BLaER1 treated with 17β-estradiol and CSF1 and Interleukin-3, amounts not matched to agents 10 nM and 100 nM (cell line): ENCODE data around the gene DLG5.
A peak's percentile ranks its signal among the peaks of the same experiment; 100 is the strongest.

Experiments used
- H3K27ac ChIP-seq, 11 experiments: shearing (Covaris generic); formaldehyde crosslinking; 2 replicates each; pipeline ENCODE4 v1.8.1; 2022
- H3K27me3 ChIP-seq, 11 experiments: shearing (Covaris generic); formaldehyde crosslinking; 2 replicates each; pipeline ENCODE4 v1.8.1; 2022
- H3K36me3 ChIP-seq, 11 experiments: shearing (Covaris generic); formaldehyde crosslinking; 2 replicates each; pipeline ENCODE4 v1.8.1; 2022
- H3K4me1 ChIP-seq, 10 experiments: shearing (Covaris generic); formaldehyde crosslinking; 2 replicates each; pipeline ENCODE4 v1.8.1; 2022
- H3K4me2 ChIP-seq, 11 experiments: shearing (Covaris generic); formaldehyde crosslinking; 2 replicates each; pipeline ENCODE4 v1.8.1; 2022
- H3K4me3 ChIP-seq, 10 experiments: shearing (Covaris generic); formaldehyde crosslinking; 2 replicates each; pipeline ENCODE4 v1.8.1; 2022
- H3K9ac ChIP-seq, 11 experiments: shearing (Covaris generic); formaldehyde crosslinking; 2 replicates each; pipeline ENCODE4 v1.8.1; 2022
- H3K9me3 ChIP-seq, 11 experiments: shearing (Covaris generic); formaldehyde crosslinking; replicated peaks in 1 of 11; 2 replicates each; pipeline ENCODE4 v1.8.1; 2022
- H4K20me1 ChIP-seq, 11 experiments: shearing (Covaris generic); formaldehyde crosslinking; 2 replicates each; pipeline ENCODE4 v1.8.1; 2022
- Cebpa-rat ChIP-seq, 11 experiments: shearing (Covaris generic); IDR thresholded peaks; 2 replicates each; pipeline ENCODE4 v1.8.1; 2022

Gene DLG5

DNA sequence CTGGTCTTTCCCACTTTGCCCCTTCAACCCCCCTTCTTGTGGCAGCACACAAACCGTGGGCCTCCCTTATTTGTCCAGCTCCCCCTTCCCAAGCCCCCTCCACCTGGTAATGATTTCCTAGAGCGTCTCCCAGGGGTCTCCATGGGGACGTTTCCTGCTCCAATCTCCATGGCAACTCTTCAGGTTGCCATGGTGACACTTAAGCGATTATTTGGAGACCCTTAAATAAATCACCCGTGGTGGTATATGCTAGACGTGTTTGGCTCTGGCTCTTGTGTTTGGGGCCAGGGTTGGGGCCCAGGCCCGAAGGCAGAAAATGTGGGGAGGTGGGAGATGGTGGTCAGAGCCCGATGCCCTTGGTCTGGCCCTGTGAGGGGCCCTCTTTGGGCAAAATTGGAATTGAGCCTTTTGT is 41.1 kb upstream of the DLG5 start:
- H4K20me1 ChIP-seq, result no peaks in the 10 kb centered on the region
- peaks cover 14 to 29% (median 25%) of the 10 kb centered on the region in 10 experiments for H3K4me1 ChIP-seq
- no peak overlapping the region for H3K9ac ChIP-seq
- no peak overlapping the region for H3K4me3 ChIP-seq
- H3K27me3 ChIP-seq, result no peaks in the 10 kb centered on the region
- peaks cover 11 to 32% (median 27%) of the 10 kb centered on the region in 11 experiments for H3K9me3 ChIP-seq
- no peak for TF ChIP-seq Cebpa-rat (IDR thresholded peaks at IDR 0.05)
- H3K27ac ChIP-seq, result no peak overlapping the region
- peaks cover 0 to 10% (median 0%) of the 10 kb centered on the region in 11 experiments; a peak in 5 of 22 replicates for H3K36me3 ChIP-seq
- H3K4me2 ChIP-seq, result peak overlapping the region in 7 of 11 experiments; percentile 21 to 62 (median 41); a peak in 11 of 22 replicates

DNA sequence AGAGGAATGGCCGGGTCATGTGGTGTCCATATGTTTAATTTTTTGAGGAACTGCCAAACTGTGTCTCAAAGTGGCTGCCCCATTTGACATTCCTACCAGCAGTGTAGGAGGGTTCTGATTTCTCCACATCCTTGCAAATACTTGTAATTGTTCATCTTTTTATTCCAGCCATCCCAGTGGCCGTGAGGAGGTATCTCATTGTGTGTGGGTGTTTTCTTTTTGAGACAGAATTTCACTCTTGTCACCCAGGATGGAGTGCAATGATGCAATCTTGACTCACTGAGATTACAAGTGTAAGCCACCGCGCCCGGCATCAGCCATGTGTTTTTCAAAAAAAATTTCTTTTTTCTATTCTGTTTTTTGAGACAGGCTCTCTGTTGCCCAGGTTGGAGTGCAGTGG is 38.7 kb upstream of the DLG5 start:
- peaks cover 11 to 32% (median 27%) of the 10 kb centered on the region in 11 experiments for H3K9me3 ChIP-seq
- no peak overlapping the region for H3K9ac ChIP-seq
- H3K36me3 ChIP-seq, result peaks cover 0 to 4% (median 0%) of the 10 kb centered on the region in 11 experiments; a peak in 1 of 22 replicates
- TF ChIP-seq Cebpa-rat (IDR thresholded peaks at IDR 0.05), result peak in 1 of 11 experiments; percentile 28; a peak in 1 of 22 replicates
- H3K4me2 ChIP-seq, result peak overlapping the region in 1 of 11 experiments; percentile 5; a peak in 1 of 22 replicates
- H3K4me3 ChIP-seq, result no peak overlapping the region
- H3K27ac ChIP-seq, result no peak overlapping the region
- H4K20me1 ChIP-seq, result no peaks in the 10 kb centered on the region
- H3K27me3 ChIP-seq, result no peaks in the 10 kb centered on the region
- H3K4me1 ChIP-seq, result peaks cover 0 to 18% (median 11%) of the 10 kb centered on the region in 10 experiments; a peak in 15 of 20 replicates

DNA sequence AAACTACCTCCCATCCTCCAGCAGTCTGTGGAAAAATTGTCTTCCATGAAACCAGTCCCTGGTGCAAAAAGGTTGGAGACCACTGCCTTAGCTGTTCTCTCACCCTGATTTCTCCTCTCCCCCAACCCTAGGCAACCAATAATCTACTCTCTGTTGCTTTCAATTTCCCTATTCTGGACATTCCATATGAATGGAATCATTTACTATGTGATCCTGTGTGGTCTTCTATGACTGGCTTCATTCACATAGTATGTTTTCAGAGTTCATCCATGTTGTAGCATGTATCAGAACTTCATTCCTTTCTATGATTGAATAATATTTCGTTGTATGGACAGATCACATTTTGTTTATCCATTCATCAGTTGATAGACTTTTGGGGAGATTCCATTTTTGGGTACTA is 38.3 kb upstream of the DLG5 start:
- Histone ChIP-seq H3K36me3 (peaks cover 0 to 4% (median 0%) of the 10 kb centered on the region in 11 experiments; a peak in 1 of 22 replicates), H4K20me1 (no peaks in the 10 kb centered on the region), H3K27ac (no peak overlapping the region), H3K9me3 (peaks cover 15 to 32% (median 27%) of the 10 kb centered on the region in 11 experiments), H3K9ac (no peak overlapping the region), H3K4me2 (no peak overlapping the region), H3K4me1 (peaks cover 0 to 18% (median 11%) of the 10 kb centered on the region in 10 experiments; a peak in 15 of 20 replicates), H3K27me3 (no peaks in the 10 kb centered on the region), H3K4me3 (no peak overlapping the region)
- TF ChIP-seq Cebpa-rat (IDR thresholded peaks at IDR 0.05), result no peak

DNA sequence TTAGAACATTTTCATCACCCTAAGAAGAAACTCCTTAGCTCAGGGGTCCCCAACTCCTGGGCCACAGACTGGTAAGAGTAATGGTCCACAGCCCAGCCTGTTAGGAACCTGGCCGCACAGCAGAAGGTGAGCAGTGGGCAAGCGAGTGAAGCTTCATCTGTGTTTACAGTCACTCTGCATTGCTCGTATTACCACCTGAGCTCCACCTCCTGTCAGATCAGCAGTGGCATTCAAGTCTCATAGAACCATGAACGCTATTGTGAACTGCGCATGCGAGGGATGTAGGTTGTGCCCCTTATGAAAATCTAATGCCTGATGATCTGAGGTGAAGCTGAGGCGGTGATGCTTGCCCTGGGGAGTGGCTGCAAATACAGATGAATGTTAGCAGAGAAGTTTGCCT is 37.3 kb upstream of the DLG5 start:
- Histone ChIP-seq H3K27me3 (no peaks in the 10 kb centered on the region), H4K20me1 (no peaks in the 10 kb centered on the region), H3K27ac (no peak overlapping the region), H3K4me3 (no peak overlapping the region), H3K4me2 (no peak overlapping the region), H3K4me1 (peaks cover 0 to 18% (median 11%) of the 10 kb centered on the region in 10 experiments; a peak in 15 of 20 replicates), H3K9ac (no peak overlapping the region), H3K9me3 (peaks cover 16 to 37% (median 27%) of the 10 kb centered on the region in 11 experiments), H3K36me3 (peaks cover 0 to 4% (median 0%) of the 10 kb centered on the region in 11 experiments; a peak in 1 of 22 replicates)
- no peak for TF ChIP-seq Cebpa-rat (IDR thresholded peaks at IDR 0.05)

DNA sequence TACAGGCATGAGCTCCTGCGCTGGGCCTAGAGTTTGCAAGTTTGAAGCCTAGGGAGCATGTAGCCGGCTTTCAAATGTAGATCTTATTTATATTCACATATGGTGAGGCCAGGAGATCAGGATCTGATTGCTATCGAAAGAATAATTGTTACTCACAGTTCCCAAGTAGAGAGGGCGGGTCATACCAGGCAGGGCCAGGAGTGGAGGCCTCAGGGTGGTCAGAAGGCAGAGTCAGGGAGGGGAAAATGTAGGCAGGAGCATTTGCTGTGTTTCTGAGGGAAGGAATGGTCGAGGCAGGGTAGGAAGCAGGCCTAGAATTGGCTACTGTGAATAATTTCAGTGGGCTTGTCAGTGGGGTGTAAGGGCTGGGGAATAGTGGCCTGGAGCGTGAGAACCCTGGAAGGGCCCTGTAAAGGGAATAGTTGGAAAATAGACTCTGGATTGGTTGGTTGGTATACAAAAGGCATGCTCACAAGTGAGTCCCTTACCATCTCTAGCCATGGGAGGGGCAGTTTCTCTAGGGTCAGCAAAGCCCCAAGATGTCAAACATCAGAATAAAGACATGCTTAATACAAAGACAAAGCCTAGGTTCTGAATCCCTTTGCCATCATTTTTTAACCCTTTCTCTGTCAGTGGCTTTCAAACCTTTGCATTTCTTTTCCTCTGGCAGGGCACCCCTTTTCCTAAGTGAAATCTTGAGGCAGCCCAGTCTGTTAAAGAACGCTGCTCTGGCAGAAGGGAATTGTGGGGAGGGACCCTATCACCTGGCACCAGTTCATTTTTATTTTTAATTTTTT is 36.0 kb upstream of the DLG5 start:
- H3K4me2 ChIP-seq, result no peak overlapping the region

DNA sequence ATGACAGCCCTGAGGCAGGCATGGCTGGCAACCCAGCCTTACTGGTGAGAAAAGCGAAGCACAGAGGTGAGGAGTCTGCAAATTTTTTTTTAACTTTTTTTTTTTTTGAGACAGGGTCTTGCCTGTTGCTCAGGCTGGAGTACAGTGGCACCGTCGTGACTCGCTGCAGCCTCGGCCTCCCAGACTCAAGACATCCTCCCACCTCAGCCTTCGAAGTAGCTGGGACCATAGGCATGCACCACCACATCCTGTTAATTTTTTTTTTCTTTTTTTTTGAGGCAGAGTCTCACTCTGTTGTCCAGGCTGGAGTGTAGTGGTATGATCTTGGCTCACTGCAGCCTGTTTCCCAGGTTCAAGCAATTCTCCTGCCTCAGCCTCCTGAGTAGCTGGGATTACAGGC is 35.1 kb upstream of the DLG5 start:
- Histone ChIP-seq H4K20me1 (no peaks in the 10 kb centered on the region), H3K36me3 (peaks cover 0 to 4% (median 0%) of the 10 kb centered on the region in 11 experiments; a peak in 1 of 22 replicates), H3K4me3 (no peak overlapping the region), H3K9ac (no peak overlapping the region), H3K4me1 (peaks cover 0 to 6% (median 4%) of the 10 kb centered on the region in 10 experiments; a peak in 11 of 20 replicates), H3K9me3 (peaks cover 16 to 37% (median 28%) of the 10 kb centered on the region in 11 experiments), H3K27ac (no peak overlapping the region), H3K27me3 (no peaks in the 10 kb centered on the region), H3K4me2 (no peak overlapping the region)
- TF ChIP-seq Cebpa-rat (IDR thresholded peaks at IDR 0.05), result no peak

More for the DNA sequence above, 36.0 kb upstream of the DLG5 start:
- no peak overlapping the region for H3K9ac ChIP-seq
- H3K4me3 ChIP-seq, result no peak overlapping the region
- TF ChIP-seq Cebpa-rat (IDR thresholded peaks at IDR 0.05), result no peak
- H3K27ac ChIP-seq, result no peak overlapping the region
- H3K4me1 ChIP-seq, result peaks cover 0 to 13% (median 7%) of the 10 kb centered on the region in 10 experiments; a peak in 15 of 20 replicates
- H3K9me3 ChIP-seq, result peaks cover 16 to 37% (median 28%) of the 10 kb centered on the region in 11 experiments
- no peaks in the 10 kb centered on the region for H3K27me3 ChIP-seq
- H3K36me3 ChIP-seq, result peaks cover 0 to 4% (median 0%) of the 10 kb centered on the region in 11 experiments; a peak in 1 of 22 replicates
- no peaks in the 10 kb centered on the region for H4K20me1 ChIP-seq

DNA sequence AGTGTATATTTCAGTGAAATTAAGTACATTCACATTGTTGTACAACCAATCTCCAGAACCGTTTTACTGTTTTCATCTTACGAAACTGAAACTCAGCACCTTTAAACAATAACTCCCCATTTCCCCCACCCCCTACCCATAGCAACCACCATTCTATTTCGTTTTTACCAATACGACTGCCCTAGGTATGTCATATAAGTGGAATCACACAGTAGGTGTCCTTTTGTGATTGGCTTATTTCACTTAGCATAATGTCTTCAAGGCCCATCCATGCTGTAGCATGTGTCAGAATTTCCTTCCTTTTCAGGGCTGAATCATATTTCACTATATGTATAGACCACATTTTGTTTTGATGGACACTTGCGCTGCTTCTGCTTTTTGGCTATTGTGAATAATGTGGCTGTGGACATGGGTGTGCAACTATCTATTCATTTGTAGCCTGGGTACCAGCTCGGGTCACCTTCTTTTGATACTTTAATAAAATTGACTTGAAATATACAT is 34.3 kb upstream of the DLG5 start:
- Histone ChIP-seq H3K4me1 (peaks cover 0 to 6% (median 0%) of the 10 kb centered on the region in 10 experiments; a peak in 1 of 20 replicates), H3K9me3 (peaks cover 15 to 36% (median 24%) of the 10 kb centered on the region in 11 experiments), H3K36me3 (peaks cover 0 to 4% (median 0%) of the 10 kb centered on the region in 11 experiments; a peak in 1 of 22 replicates), H3K9ac (no peak overlapping the region), H3K27ac (no peak overlapping the region), H3K4me3 (no peak overlapping the region), H3K27me3 (no peaks in the 10 kb centered on the region), H3K4me2 (no peak overlapping the region), H4K20me1 (no peaks in the 10 kb centered on the region)
- no peak for TF ChIP-seq Cebpa-rat (IDR thresholded peaks at IDR 0.05)

DNA sequence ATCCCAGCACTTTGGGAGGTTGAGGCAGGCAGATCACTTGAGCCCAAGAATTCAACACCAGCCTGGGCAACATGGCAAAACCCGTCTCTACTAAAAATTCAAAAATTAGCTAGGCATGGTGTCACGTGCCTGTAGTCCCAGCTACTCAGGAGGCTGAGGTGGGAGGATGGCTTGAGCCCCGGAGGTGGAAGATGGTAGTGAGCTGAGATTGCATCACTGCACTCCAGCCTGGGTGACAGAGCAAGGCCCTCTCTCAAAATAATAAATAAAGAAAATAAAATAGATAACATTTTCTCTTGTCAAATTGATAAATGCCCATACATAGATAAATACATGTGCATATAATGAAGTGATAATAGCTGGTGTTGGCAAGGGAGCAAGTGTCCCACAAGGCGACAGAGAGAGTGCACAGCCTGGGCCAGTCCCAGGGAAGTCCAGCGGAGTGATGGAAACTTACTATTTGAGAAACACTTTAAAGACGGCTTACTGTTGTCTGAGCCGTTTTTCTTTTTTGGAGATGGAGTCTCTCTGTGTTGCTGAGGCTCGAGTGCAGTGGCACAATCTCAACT is 33.4 kb upstream of the DLG5 start:
- Histone ChIP-seq H3K9me3 (peaks cover 11 to 29% (median 18%) of the 10 kb centered on the region in 11 experiments), H3K9ac (no peak overlapping the region)
- 0 out of 22 replicates have a peak, but pooled peaks of 1 of the 11 experiments have one; percentile 9 for TF ChIP-seq Cebpa-rat (IDR thresholded peaks at IDR 0.05)

DNA sequence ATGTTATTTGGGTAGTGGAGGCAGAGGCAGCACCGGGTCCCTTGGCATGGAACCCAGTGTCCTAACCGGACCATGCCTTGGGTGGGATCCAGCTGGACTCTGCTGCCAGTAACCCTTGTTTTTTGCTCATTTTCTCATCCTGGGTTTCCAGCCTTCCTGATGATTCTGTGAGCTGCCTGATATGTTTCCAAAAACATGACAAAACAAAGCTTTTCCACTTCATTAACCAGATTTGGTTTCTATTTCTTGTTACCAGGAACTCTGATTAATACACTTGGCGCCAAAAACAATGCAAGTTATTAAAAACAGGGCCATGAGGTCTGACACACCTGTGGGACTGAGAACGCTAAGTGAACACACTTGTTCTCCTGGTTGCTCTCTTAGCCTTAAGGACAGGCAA is 32.8 kb upstream of the DLG5 start:
- no peak overlapping the region for H3K27ac ChIP-seq
- H3K36me3 ChIP-seq, result peaks cover 0 to 4% (median 0%) of the 10 kb centered on the region in 11 experiments; a peak in 1 of 22 replicates
- TF ChIP-seq Cebpa-rat (IDR thresholded peaks at IDR 0.05), result no peak
- no peak overlapping the region for H3K4me3 ChIP-seq
- no peaks in the 10 kb centered on the region for H3K4me1 ChIP-seq
- H3K9me3 ChIP-seq, result peaks cover 7 to 23% (median 15%) of the 10 kb centered on the region in 11 experiments
- no peaks in the 10 kb centered on the region for H4K20me1 ChIP-seq
- H3K4me2 ChIP-seq, result no peak overlapping the region
- no peak overlapping the region for H3K9ac ChIP-seq
- no peaks in the 10 kb centered on the region for H3K27me3 ChIP-seq

More for the DNA sequence above, 33.4 kb upstream of the DLG5 start:
- Histone ChIP-seq H3K4me1 (no peaks in the 10 kb centered on the region), H3K27me3 (no peaks in the 10 kb centered on the region), H3K4me3 (no peak overlapping the region), H3K4me2 (no peak overlapping the region), H4K20me1 (no peaks in the 10 kb centered on the region), H3K36me3 (peaks cover 0 to 4% (median 0%) of the 10 kb centered on the region in 11 experiments; a peak in 1 of 22 replicates), H3K27ac (no peak overlapping the region)
